ENCODE measurements around the gene HID1.

GRCh38 chr17:74925242-74925641 is 47.3 kb downstream of the HID1 start:
- TF ChIP-seq CTCF (IDR thresholded peaks at IDR 0.05; ENCODE audit: insufficient read depth, low read depth, low read length) = no peak
- no peak for TF ChIP-seq EZH2 (IDR thresholded peaks at IDR 0.05; ENCODE audit: insufficient read depth, low read length)
